Stimulated activated CD8-positive, alpha-beta memory T cell treated with anti-CD3 and anti-CD28 coated beads, Interleukin-7, amount 100 ng/mL, for 24 hours (primary cell): ENCODE measurements around the gene PDIA2.
"Not testable (repeated sequence)": the region's sequence is repeated elsewhere in the genome, so short reads cannot be mapped to it uniquely, and the experiment has no call there.

Source experiments
- DNase-seq: peaks from one replicate; pipeline ENCODE4 v3.0.0-alpha.2; 2020; ENCODE audit warnings: low read depth

The PDIA2 gene

DNA sequence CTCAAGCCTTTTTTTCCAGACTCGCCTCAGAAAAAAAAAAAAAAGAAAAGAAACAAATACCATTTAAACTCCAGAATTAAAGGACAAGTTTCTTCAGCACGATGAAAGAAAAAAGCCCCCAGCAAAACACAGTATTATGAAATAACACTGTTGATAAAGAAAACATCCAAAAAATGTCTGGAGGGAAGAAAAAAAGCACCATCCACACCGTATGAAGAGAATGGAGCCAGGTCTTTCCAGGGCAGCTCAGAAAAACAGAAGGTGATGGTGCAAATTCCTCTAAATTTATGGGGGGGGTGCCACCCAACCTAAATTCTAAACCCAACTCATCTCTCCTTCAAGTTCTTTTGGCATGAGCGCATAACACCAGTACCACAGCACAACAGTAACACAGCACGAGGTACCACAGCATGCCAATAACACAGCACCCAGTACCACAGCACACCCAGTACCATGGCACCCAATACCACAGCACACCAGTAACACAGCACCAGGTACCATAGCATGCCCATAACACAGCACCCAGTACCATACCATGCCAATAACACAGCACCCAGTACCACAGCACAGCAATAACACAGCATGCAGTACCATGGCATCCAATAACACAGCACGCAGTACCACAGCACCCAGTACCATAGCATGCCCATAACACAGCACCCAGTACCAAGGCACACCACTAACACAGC, 50.6 kb downstream of the PDIA2 start:
- no peak for DNase-seq

DNA sequence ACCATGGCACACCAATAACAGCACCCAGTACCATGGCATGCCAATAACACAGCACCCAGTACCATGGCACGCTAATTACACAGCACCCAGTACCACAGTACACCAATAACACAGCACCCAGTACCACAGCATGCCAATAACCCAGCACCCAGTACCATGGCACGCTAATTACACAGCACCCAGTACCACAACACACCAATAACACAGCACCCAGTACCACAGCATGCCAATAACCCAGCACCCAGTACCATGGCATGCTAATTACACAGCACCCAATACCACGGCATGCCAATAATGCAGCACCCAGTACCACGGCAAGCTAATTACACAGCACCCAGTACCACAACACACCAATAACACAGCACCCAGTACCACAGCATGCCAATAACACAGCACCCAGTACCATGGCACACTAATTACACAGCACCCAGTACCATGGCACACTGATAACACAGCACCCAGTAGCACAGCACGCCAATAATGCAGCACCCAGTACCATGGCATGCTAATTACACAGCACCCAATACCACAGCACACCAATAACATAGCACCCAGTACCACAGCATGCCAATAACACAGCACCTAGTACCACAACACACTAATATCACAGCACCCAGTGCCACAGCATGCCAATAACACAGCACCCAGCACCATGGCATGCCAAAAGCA, 51.3 kb downstream of the PDIA2 start:
- not testable (repeated sequence) for DNase-seq

DNA sequence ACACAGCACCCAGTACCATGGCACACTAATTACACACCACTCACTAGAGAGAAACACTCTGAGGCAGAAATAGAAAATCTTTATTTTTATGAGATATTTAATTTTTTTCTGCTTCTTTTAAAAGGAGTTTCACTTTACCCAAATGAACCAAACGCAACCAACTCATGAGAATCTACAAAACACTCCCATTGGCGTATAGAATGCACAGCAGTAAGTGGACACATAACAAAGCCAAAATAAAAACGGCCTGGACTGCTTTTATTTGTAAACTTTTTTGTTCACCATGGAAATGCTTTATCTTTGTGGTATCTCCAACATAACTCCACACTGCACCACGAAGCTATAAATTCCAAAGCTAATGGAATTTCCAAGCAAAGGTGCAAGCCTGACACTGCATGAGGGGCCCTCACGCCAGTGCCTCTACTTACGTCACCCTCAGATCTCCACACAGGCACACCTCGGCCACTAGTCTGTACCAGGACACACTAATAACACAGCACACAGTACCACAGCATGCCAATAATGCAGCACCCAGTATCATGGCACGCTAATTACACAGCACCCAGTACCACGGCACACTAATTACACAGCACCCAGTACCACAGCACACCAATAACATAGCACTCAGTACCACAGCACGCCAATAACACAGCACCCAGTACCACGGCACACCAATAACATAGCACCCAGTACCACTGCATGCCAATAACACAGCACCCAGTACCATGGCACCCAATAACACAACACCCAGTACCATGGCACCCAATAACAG, 52.1 kb downstream of the PDIA2 start:
- not testable (repeated sequence) for DNase-seq

DNA sequence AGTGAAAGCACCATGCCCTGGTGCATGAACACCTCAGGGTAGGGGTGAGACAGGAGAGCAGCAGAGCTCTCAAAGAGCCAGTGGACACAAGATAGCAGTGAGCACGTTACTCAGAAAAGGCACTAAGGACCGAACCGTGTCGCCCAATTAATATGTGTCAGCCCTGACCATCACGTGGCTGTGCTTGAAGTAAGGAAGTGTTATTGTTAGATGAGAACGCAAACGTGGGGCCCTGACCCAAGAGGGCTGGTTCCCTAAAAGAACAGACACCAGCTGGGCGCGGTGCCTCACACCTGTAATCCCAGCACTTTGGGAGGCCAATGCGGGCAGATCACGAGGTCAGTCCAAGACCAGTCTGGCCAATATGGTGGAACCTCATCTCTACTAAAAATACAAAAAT, 53.3 kb downstream of the PDIA2 start:
- DNase-seq = no peak
